Measurements from ENCODE around the gene DNASE1L2. TPM values are rescaled to one million over a fixed set of nuclear protein-coding genes. Genes with fewer than 3 reads are reported as not detected.
A peak's percentile ranks its signal among the peaks of the same experiment; 100 is the strongest.

The DNASE1L2 gene
- total RNA-seq, 1 donor from 2014 or later = 2.1 TPM

DNA sequence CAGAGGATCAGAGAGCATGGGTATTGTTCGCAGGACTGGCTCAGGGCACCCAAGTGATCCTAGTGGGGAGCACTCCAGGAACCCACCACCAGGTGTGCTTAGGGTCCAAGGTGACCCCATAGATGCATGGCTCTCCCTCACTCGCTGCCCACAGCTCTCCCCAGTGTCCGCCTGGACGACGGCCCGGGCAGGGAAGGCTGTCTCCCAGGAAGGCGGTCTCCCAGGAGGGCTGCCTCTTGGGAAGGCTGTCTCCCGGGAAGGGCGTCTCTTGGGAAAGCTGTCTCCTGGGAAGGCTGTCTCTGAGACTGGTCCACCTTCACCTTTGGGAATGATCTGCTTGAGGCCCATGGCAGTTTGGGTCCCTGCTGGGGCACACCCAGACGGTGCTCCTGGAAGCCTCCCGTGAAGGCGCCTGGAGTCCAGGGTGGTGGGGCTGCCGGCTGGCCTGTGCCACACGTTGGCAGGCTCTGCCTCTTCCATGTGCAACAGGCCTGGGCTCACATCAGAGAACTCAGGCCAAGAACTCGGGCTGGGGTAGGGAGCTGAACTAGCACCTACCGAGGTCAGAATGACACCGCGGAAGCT is 10.1 kb downstream of the DNASE1L2 start:
- no peak for DNase-seq (ENCODE audit: low spot score, unreplicated experiment)
- Mint-ChIP-seq H3K36me3 (ENCODE audit: insufficient read depth) (peaks cover 4% of the 10 kb centered on the region), H3K9me3 (ENCODE audit: low read depth) (no peaks in the 10 kb centered on the region), H3K27ac (no peak overlapping the region), H3K4me1 (ENCODE audit: low read depth) (peaks cover 3% of the 10 kb centered on the region), H3K4me3 (ENCODE audit: low read depth) (no peak overlapping the region), H3K27me3 (no peaks in the 10 kb centered on the region)
- TF ChIP-seq, protein P1, sequence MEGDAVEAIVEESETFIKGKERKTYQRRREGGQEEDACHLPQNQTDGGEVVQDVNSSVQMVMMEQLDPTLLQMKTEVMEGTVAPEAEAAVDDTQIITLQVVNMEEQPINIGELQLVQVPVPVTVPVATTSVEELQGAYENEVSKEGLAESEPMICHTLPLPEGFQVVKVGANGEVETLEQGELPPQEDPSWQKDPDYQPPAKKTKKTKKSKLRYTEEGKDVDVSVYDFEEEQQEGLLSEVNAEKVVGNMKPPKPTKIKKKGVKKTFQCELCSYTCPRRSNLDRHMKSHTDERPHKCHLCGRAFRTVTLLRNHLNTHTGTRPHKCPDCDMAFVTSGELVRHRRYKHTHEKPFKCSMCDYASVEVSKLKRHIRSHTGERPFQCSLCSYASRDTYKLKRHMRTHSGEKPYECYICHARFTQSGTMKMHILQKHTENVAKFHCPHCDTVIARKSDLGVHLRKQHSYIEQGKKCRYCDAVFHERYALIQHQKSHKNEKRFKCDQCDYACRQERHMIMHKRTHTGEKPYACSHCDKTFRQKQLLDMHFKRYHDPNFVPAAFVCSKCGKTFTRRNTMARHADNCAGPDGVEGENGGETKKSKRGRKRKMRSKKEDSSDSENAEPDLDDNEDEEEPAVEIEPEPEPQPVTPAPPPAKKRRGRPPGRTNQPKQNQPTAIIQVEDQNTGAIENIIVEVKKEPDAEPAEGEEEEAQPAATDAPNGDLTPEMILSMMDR (IDR thresholded peaks at IDR 0.05; ENCODE audit: unreplicated experiment) = no peak

DNA sequence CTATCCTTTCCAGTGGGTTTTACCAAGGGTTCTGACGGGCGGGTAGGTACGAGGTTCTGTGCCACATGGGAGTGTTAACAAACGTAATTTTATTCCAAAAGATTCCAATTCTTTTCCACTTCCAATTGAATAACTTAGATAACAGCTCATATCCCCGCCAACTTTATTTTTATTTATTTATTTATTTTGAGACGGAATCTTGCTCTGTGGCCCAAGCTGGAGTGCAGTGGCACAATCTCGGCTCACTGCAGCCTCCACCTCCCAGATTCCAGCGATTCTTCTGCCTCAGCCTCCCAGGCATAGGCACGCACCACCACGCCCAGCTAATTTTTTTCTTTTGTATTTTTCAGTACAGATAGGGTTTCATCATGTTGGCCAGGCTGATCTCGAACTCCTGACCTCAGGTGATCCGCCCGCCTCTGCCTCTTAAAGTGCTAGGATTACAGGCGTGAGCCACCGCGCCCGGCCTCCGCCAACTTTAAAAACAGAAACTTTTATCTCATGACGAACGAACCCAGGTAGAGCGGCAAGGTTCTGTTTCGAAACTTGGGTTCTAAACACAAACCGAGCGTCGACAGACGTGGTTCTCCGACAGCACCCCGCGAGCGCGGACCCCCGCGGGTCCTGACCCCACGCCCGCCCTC is 14.5 kb downstream of the DNASE1L2 start:
- peak overlapping the region; percentile 92 for H3K27ac Mint-ChIP-seq
- H3K4me1 Mint-ChIP-seq (ENCODE audit: low read depth) = peaks cover 7% of the 10 kb centered on the region
- no peak for DNase-seq (ENCODE audit: low spot score, unreplicated experiment)
- H3K27me3 Mint-ChIP-seq = no peaks in the 10 kb centered on the region
- TF ChIP-seq, protein P1 (IDR thresholded peaks at IDR 0.05; ENCODE audit: unreplicated experiment) = no peak
- H3K4me3 Mint-ChIP-seq (ENCODE audit: low read depth) = peak overlapping the region; percentile 83
- peaks cover 14% of the 10 kb centered on the region for H3K36me3 Mint-ChIP-seq (ENCODE audit: insufficient read depth)
- no peaks in the 10 kb centered on the region for H3K9me3 Mint-ChIP-seq (ENCODE audit: low read depth)

DNA sequence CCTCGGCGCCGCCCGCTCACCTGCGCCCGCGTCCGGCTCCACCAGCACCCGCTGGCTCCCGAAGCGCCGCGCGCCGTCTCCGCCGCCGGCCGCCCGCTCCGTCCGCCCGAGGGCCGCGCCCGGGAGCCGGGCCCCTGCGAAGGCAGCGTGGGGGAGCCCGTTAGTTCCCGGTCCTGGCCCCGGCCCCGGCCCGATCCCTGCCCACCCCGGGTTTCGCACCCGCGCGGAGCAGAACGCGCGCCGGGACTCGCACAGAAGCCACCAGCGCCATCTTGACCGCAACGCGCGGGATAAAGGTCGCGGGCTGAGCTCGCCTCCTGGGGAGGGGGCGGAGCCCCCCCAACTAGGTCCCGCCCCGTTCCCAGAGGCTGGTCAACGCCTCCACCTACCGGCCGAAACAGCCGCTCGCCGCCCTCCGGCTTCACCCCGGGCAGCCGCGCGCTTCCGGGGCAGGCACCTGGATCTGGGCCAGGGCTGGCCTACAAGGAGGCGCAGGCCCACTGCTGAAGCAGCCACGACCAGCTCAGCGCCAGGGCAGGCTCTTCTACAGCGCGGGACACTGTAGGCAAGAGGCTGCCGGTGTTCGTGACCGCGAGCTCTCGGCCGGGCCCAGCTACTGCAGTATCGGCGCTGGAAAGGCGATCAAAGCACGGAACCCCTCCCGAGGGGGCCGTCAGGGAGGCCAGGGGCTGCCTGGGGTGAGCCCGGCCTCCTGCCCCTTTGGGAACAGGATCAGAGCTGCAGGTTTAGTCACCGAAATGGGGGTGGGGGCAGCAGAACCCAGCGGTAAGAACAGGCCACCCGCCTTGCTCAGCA is 15.3 kb downstream of the DNASE1L2 start, which contains the start of gene ECI1:
ECI1 (minus strand) TSS at position 292 of the 816 bp plus-strand sequence; CDS start at position 271, 21 bp downstream.
- Mint-ChIP-seq H3K36me3 (ENCODE audit: insufficient read depth) (peaks cover 18% of the 10 kb centered on the region), H3K4me3 (ENCODE audit: low read depth) (peak within 1 kb of the TSS; percentile 83), H3K4me1 (ENCODE audit: low read depth) (peaks cover 7% of the 10 kb centered on the region)

DNA sequence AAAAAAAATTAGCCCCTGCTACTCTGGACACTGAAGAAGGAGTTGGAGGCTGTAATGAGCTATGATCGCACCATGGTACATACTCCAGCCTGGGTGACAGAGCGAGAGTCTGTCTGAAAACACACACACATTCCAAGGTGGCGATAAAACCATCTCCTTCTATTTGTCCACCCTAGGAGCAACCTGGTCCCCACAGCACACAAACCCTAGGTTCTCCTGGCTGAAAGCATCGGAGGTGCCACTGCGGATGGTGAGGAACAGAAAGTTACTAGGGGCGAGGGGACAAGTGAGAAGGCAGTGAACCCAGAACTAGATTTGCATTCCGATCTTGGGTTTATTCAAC is 16.5 kb downstream of the DNASE1L2 start:
- peak overlapping the region; percentile 69 for H3K27ac Mint-ChIP-seq
- TF ChIP-seq, protein P1 (IDR thresholded peaks at IDR 0.05; ENCODE audit: unreplicated experiment) = no peak
- peaks cover 7% of the 10 kb centered on the region for H3K4me1 Mint-ChIP-seq (ENCODE audit: low read depth)
- H3K27me3 Mint-ChIP-seq = no peaks in the 10 kb centered on the region
- peaks cover 21% of the 10 kb centered on the region for H3K36me3 Mint-ChIP-seq (ENCODE audit: insufficient read depth)
- no peak overlapping the region for H3K4me3 Mint-ChIP-seq (ENCODE audit: low read depth)
- no peaks in the 10 kb centered on the region for H3K9me3 Mint-ChIP-seq (ENCODE audit: low read depth)
- DNase-seq (ENCODE audit: low spot score, unreplicated experiment) = no peak

More for the DNA sequence above, 15.3 kb downstream of the DNASE1L2 start, which contains the start of gene ECI1:
- peak; percentile 89 for DNase-seq (ENCODE audit: low spot score, unreplicated experiment)
- Mint-ChIP-seq H3K27ac (peak within 1 kb of the TSS; percentile 95), H3K9me3 (ENCODE audit: low read depth) (no peaks in the 10 kb centered on the region), H3K27me3 (no peaks in the 10 kb centered on the region)
- TF ChIP-seq, protein P1 (IDR thresholded peaks at IDR 0.05; ENCODE audit: unreplicated experiment) = peak; percentile 63

DNA sequence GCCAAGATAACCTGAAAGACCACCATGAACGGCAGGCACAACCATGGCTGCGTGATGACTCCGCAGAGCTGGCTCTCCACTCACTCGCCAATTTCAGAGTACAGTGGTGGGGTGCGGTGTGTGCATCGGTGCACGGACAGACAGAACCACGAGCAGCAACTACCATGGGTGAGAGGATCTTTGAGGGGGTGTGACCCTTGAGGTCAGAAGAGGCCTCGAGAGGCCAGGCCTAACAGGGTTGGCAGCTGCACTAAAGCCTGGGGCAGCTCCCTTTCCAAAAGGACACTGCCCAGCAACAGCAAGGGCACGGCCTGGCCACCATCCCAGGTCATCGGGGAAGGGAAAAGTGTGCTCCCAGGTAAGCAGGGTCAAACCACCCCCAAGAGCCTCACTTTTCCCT is 17.0 kb downstream of the DNASE1L2 start:
- Mint-ChIP-seq H3K27me3 (no peaks in the 10 kb centered on the region), H3K27ac (peak overlapping the region; percentile 69), H3K36me3 (ENCODE audit: insufficient read depth) (peaks cover 23% of the 10 kb centered on the region), H3K9me3 (ENCODE audit: low read depth) (no peaks in the 10 kb centered on the region), H3K4me1 (ENCODE audit: low read depth) (peaks cover 7% of the 10 kb centered on the region), H3K4me3 (ENCODE audit: low read depth) (no peak overlapping the region)
- DNase-seq (ENCODE audit: low spot score, unreplicated experiment) = no peak
- TF ChIP-seq, protein P1 (IDR thresholded peaks at IDR 0.05; ENCODE audit: unreplicated experiment) = no peak
